Ascending aorta (tissue), 2 donors: ENCODE results near the gene SDK1. TPM values are rescaled to one million over a fixed set of nuclear protein-coding genes. Genes with fewer than 3 reads are reported as not detected.
A peak's percentile ranks its signal among the peaks of the same experiment; 100 is the strongest.

Source experiments
- DNase-seq, 2 donors: peaks; one replicate each; pipeline ENCODE4 v3.0.0-alpha.2; 2019; ENCODE audit warnings: low spot score in 2 of 2
- H3K27ac ChIP-seq, 2 donors: fragments of 200-600 bp; sonication (generic); one replicate each; pipeline ENCODE4 v1.5.1; 2016 to 2017; ENCODE audit warnings: mild to moderate bottlenecking in 1 of 2
- H3K27me3 ChIP-seq: fragments of 200-600 bp; sonication (generic); one replicate; pipeline ENCODE4 v1.5.1; 2017
- H3K36me3 ChIP-seq, 2 donors: fragments of 200-600 bp; sonication (generic); one replicate each; pipeline ENCODE4 v1.5.1; 2016
- H3K4me1 ChIP-seq, 2 donors: fragments of 200-600 bp; sonication (generic); one replicate each; pipeline ENCODE4 v1.5.1; 2016 to 2017; ENCODE audit warnings: mild to moderate bottlenecking in 1 of 2
- H3K4me3 ChIP-seq, 2 donors: fragments of 200-600 bp; sonication (generic); one replicate each; pipeline ENCODE4 v1.5.1; 2016 to 2017; ENCODE audit warnings: mild to moderate bottlenecking in 1 of 2
- H3K9me3 ChIP-seq, 2 donors: fragments of 200-600 bp; sonication (generic); one replicate each; pipeline ENCODE4 v1.5.1; 2016
- intact Hi-C: fragments of 100-400 bp; cut with DNase I; formaldehyde crosslinking; loops from one replicate; pipeline ENCODE4 v1.15.1; 2023
- total RNA-seq: library from RNA; depleted of rRNA; stranded (reverse); fragments of >200 nt; gene quantifications from one replicate; pipeline ENCODE4 v1.1.0, GENCODE V29; 2016
- TF ChIP-seq, protein P1 (sequence below), 3 experiments: fragments of 200-600 bp in 2 of 3; fragments of 450-650 bp in 1 of 3; sonication (generic) in 2 of 3; IDR thresholded peaks; one replicate each; pipeline ENCODE4 v1.5.1; 2016 to 2019; ENCODE audit warnings: antibody characterized with exemption in 3 of 3, mild to moderate bottlenecking in 1 of 3, moderate library complexity in 1 of 3

SDK1 gene
- total RNA-seq, 1 donor from 2014 or later: 13.3 TPM

- Histone ChIP-seq H3K36me3 (no peaks in the 10 kb centered on the region), H3K9me3 (no peaks in the 10 kb centered on the region), H3K27ac (no peak overlapping the region), H3K27me3 (no peaks in the 10 kb centered on the region), H3K4me3 (no peak overlapping the region), H3K4me1 (no peaks in the 10 kb centered on the region)
- TF ChIP-seq, protein P1, sequence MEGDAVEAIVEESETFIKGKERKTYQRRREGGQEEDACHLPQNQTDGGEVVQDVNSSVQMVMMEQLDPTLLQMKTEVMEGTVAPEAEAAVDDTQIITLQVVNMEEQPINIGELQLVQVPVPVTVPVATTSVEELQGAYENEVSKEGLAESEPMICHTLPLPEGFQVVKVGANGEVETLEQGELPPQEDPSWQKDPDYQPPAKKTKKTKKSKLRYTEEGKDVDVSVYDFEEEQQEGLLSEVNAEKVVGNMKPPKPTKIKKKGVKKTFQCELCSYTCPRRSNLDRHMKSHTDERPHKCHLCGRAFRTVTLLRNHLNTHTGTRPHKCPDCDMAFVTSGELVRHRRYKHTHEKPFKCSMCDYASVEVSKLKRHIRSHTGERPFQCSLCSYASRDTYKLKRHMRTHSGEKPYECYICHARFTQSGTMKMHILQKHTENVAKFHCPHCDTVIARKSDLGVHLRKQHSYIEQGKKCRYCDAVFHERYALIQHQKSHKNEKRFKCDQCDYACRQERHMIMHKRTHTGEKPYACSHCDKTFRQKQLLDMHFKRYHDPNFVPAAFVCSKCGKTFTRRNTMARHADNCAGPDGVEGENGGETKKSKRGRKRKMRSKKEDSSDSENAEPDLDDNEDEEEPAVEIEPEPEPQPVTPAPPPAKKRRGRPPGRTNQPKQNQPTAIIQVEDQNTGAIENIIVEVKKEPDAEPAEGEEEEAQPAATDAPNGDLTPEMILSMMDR (IDR thresholded peaks at IDR 0.05): no peak
- intact Hi-C loops: no loop called here
- no peak for DNase-seq
Measured at GRCh38 chr7:3846738-3847137, 545.7 kb downstream of the SDK1 start.

- DNase-seq: no peak
Measured at GRCh38 chr7:3847336-3847735, 546.3 kb downstream of the SDK1 start.

DNA sequence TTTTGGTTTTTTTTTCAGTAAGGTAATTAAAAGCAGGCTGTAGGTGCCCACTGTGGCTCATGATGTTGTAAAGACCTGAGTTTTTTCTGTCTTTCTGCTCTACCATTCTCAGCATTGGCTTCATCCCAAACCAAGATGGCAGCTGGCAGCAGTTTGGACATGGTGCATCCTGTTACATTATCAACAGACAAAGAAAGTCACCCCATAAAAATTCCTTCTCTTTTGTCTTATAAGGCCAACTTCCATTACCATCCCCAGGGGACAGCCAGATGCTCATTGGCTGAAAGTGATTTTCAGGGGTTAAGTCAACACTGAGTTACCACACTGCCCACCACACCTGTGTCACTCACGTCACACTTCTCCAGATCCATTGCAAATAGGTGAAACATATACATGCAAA is 558.4 kb downstream of the SDK1 start:
- Histone ChIP-seq H3K27ac (no peak overlapping the region), H3K4me1 (no peaks in the 10 kb centered on the region), H3K36me3 (no peaks in the 10 kb centered on the region), H3K4me3 (no peak overlapping the region), H3K9me3 (no peaks in the 10 kb centered on the region), H3K27me3 (no peaks in the 10 kb centered on the region)
- no peak for DNase-seq
- TF ChIP-seq, protein P1 (IDR thresholded peaks at IDR 0.05): no peak
- intact Hi-C loops: no loop called here

More at GRCh38 chr7:3847336-3847735, 546.3 kb downstream of the SDK1 start:
- TF ChIP-seq, protein P1 (IDR thresholded peaks at IDR 0.05): no peak
- H3K27ac ChIP-seq: no peak overlapping the region
- H3K36me3 ChIP-seq: no peaks in the 10 kb centered on the region
- intact Hi-C loops: no loop called here
- H3K9me3 ChIP-seq: no peaks in the 10 kb centered on the region
- H3K4me1 ChIP-seq: no peaks in the 10 kb centered on the region
- no peaks in the 10 kb centered on the region for H3K27me3 ChIP-seq
- no peak overlapping the region for H3K4me3 ChIP-seq

DNA sequence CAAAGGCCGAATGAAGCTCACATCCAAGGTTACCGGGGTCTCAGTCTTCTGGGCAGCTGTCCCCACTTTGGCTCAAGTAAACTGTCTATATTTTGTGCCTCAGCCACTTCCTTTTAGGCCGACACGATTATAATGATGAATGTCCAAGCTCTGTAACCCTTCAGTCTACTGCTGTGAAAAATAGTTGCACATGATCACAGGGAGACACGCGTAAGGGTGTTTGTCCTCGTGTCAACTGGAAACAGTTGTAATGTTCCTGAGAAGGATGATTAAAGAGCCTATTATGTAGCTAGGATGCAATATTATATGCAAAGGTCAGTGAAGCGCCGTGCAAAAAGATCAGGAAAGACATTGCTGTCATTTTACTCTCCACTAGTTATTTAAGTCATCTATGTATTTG is 559.9 kb downstream of the SDK1 start:
- H3K9me3 ChIP-seq: no peaks in the 10 kb centered on the region
- DNase-seq: no peak
- H3K27me3 ChIP-seq: no peaks in the 10 kb centered on the region
- no peaks in the 10 kb centered on the region for H3K36me3 ChIP-seq
- no peaks in the 10 kb centered on the region for H3K4me1 ChIP-seq
- intact Hi-C loops: no loop called here
- H3K27ac ChIP-seq: peak overlapping the region in 1 of 2 donors; percentile 44
- H3K4me3 ChIP-seq: no peak overlapping the region
- TF ChIP-seq, protein P1 (IDR thresholded peaks at IDR 0.05): no peak

GRCh38 chr7:3861386-3861785 is 560.3 kb downstream of the SDK1 start:
- TF ChIP-seq, protein P1 (IDR thresholded peaks at IDR 0.05): no peak
- DNase-seq: no peak
- H3K4me1 ChIP-seq: no peaks in the 10 kb centered on the region
- H3K9me3 ChIP-seq: no peaks in the 10 kb centered on the region
- peak overlapping the region in 1 of 2 donors; percentile 44 for H3K27ac ChIP-seq
- no peaks in the 10 kb centered on the region for H3K27me3 ChIP-seq
- intact Hi-C loops: no loop called here
- no peaks in the 10 kb centered on the region for H3K36me3 ChIP-seq
- H3K4me3 ChIP-seq: no peak overlapping the region

DNA sequence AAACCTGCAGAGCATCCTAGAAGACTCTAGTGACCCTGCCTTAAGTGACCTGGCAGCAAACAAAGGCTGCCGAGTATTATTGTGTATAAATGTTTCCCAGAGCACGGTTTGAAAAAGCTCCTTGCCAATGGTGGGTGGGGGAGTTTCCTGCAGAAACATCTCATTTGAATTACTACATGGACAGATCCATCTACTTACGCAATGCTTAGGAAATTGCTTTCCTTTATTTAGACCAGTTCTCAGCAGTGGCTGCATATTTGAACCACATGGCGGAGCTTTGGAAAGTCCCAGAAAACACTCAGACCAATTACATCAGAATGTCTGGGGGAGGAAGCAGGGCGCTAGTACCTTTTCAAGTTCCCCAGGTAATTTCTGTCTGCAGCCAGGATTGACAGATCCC is 560.9 kb downstream of the SDK1 start:
- Histone ChIP-seq H3K4me1 (no peaks in the 10 kb centered on the region), H3K27me3 (no peaks in the 10 kb centered on the region), H3K27ac (no peak overlapping the region), H3K36me3 (no peaks in the 10 kb centered on the region), H3K4me3 (peak overlapping the region in 1 of 2 donors; percentile 8), H3K9me3 (no peaks in the 10 kb centered on the region)
- TF ChIP-seq, protein P1 (IDR thresholded peaks at IDR 0.05): no peak
- DNase-seq: no peak
- intact Hi-C loops: no loop called here
